Esophagus muscularis mucosa (tissue), 4 donors: Measurements from ENCODE around the gene UBA7. TPM values are rescaled to one million over a fixed set of nuclear protein-coding genes. Genes with fewer than 3 reads are reported as not detected.

Experiments
- DNase-seq: peaks from one replicate; pipeline ENCODE4 v3.0.0-alpha.2; 2017; ENCODE audit errors: extremely low spot score
- H3K27ac ChIP-seq, 4 donors: fragments of 200-600 bp; sonication (generic); replicated peaks in 1 of 4; 1 replicate in 3 of 4; 2 replicates in 1 of 4; pipeline ENCODE4 v1.5.1; 2016 to 2019; ENCODE audit warnings: mild to moderate bottlenecking in 1 of 4
- H3K27me3 ChIP-seq, 4 donors: fragments of 200-600 bp; sonication (generic); one replicate each; pipeline versions ENCODE4 v1.5.1 to v1.6.0; 2016 to 2019
- H3K36me3 ChIP-seq, 4 donors: fragments of 200-600 bp; sonication (generic); one replicate each; pipeline ENCODE4 v1.5.1; 2016 to 2019
- H3K4me1 ChIP-seq, 4 donors: fragments of 200-600 bp; sonication (generic); one replicate each; pipeline ENCODE4 v1.5.1; 2016 to 2019
- H3K4me3 ChIP-seq, 4 donors: fragments of 200-600 bp; sonication (generic); 1 replicate in 2 of 4; 2 replicates in 2 of 4; pipeline ENCODE4 v1.5.1; 2016 to 2019; ENCODE audit warnings: mild to moderate bottlenecking in 4 of 4, moderate library complexity in 1 of 4
- H3K9me3 ChIP-seq, 4 donors: fragments of 200-600 bp; sonication (generic); 1 replicate in 3 of 4; 2 replicates in 1 of 4; pipeline ENCODE4 v1.5.1; 2016 to 2019
- EP300 ChIP-seq: sonication (generic); formaldehyde crosslinking; IDR thresholded peaks from one replicate; pipeline ENCODE4 v1.6.1; 2017; ENCODE audit warnings: antibody characterized with exemption
- POLR2A ChIP-seq: fragments of 450-650 bp; IDR thresholded peaks from one replicate; pipeline ENCODE4 v1.6.1; 2017; ENCODE audit warnings: antibody characterized with exemption, moderate library complexity, mild to moderate bottlenecking, low read depth
- POLR2AphosphoS5 ChIP-seq, 2 donors: sonication (generic); formaldehyde crosslinking; IDR thresholded peaks; one replicate each; pipeline ENCODE4 v1.6.1; 2017; ENCODE audit warnings: antibody characterized with exemption in 2 of 2
- WGBS: methylation state at CpG from one replicate; pipeline ENCODE4 v1.1.5; 2018; 5-methylcytosine and 5-hydroxymethylcytosine counted together
- intact Hi-C: fragments of 100-400 bp; cut with DNase I; formaldehyde crosslinking; loops from one replicate; pipeline ENCODE4 v1.15.1; 2023
- total RNA-seq, 4 donors: library from RNA; depleted of rRNA; stranded (reverse); fragments of >200 nt; gene quantifications; one replicate each; pipeline versions ENCODE4 v1.1.0 to v1.2.1, GENCODE V29; 2016
- TF ChIP-seq, protein P1 (sequence below), 3 experiments: fragments of 200-600 bp in 2 of 3; fragments of 450-650 bp in 1 of 3; sonication (generic) in 2 of 3; IDR thresholded peaks; one replicate each; pipeline ENCODE4 v1.5.1; 2017 to 2019; ENCODE audit warnings: antibody characterized with exemption in 3 of 3, mild to moderate bottlenecking in 2 of 3, moderate library complexity in 1 of 3

UBA7 gene
- total RNA-seq, 4 donors from 2014 or later, result 25.5 to 40.0 (median 31.4) TPM

DNA sequence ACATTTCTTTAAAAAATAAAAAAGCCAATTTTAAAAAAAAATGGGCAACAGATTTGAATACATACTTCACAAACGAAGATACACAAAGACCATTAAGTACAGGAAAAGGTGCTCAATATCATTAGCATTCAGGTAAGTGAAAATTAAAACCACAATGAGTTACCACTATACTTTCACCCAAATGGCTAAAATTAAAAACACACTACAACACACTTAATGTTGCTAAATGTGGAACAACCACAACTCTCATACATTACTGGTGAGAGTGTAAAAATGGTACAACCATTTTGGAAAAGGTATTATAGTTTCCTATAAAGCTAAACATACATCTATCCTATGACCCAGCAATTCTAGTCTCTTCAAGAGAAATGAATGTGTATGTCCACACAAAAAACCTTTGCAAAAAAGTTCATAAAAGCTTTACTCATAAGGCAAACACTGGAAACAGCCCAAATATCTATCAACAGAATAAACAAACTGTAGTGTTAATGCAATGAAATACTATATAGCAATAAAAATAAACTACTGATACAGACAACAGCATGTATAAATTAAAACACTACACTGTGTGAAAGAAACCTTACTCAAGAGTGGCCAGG, 42.3 kb downstream of the UBA7 start:
- Histone ChIP-seq H3K4me1 (peaks cover 7 to 28% (median 25%) of the 10 kb centered on the region in 4 donors), H3K9me3 (no peaks in the 10 kb centered on the region), H3K4me3 (no peak overlapping the region), H3K27ac (no peak overlapping the region), H3K36me3 (peaks cover 4 to 8% (median 6%) of the 10 kb centered on the region in 4 donors), H3K27me3 (no peaks in the 10 kb centered on the region)
- 83% methylated on average over 1 of the region's 1 CpG for WGBS
- TF ChIP-seq POLR2A (no peak), EP300 (no peak), POLR2AphosphoS5 (IDR thresholded peaks at IDR 0.05) (no peak)
- TF ChIP-seq, protein P1, sequence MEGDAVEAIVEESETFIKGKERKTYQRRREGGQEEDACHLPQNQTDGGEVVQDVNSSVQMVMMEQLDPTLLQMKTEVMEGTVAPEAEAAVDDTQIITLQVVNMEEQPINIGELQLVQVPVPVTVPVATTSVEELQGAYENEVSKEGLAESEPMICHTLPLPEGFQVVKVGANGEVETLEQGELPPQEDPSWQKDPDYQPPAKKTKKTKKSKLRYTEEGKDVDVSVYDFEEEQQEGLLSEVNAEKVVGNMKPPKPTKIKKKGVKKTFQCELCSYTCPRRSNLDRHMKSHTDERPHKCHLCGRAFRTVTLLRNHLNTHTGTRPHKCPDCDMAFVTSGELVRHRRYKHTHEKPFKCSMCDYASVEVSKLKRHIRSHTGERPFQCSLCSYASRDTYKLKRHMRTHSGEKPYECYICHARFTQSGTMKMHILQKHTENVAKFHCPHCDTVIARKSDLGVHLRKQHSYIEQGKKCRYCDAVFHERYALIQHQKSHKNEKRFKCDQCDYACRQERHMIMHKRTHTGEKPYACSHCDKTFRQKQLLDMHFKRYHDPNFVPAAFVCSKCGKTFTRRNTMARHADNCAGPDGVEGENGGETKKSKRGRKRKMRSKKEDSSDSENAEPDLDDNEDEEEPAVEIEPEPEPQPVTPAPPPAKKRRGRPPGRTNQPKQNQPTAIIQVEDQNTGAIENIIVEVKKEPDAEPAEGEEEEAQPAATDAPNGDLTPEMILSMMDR (IDR thresholded peaks at IDR 0.05), result no peak
- no peak for DNase-seq
- intact Hi-C loops, result no loop called here

DNA sequence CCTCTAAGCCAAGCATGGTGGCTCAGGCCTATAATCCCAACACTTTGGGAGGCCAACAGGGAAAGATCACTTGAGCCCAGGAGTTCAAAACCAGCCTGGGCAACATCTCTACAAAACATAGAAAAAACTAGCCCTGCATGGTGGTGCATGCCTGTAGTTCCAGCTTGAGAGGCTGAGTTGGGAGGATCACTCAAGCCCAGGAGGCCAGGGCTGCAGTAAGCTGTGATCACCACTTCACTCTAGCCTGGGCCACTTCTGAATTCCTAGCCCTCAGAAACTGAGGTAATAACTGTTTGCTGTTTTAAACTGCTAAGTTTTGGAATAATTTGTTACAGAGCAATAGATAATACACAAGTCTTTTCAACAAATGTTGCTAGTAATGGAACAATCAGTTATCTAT, 43.8 kb downstream of the UBA7 start:
- Histone ChIP-seq H3K27me3 (no peaks in the 10 kb centered on the region), H3K9me3 (no peaks in the 10 kb centered on the region), H3K36me3 (peaks cover 0 to 8% (median 6%) of the 10 kb centered on the region in 4 donors), H3K4me3 (no peak overlapping the region), H3K4me1 (peaks cover 3 to 19% (median 14%) of the 10 kb centered on the region in 4 donors), H3K27ac (no peak overlapping the region)
- DNase-seq, result no peak
- intact Hi-C loops, result no loop called here
- no peak for TF ChIP-seq POLR2A
- TF ChIP-seq POLR2AphosphoS5 (IDR thresholded peaks at IDR 0.05), result no peak
- TF ChIP-seq EP300, result no peak
- TF ChIP-seq, protein P1 (IDR thresholded peaks at IDR 0.05), result no peak

DNA sequence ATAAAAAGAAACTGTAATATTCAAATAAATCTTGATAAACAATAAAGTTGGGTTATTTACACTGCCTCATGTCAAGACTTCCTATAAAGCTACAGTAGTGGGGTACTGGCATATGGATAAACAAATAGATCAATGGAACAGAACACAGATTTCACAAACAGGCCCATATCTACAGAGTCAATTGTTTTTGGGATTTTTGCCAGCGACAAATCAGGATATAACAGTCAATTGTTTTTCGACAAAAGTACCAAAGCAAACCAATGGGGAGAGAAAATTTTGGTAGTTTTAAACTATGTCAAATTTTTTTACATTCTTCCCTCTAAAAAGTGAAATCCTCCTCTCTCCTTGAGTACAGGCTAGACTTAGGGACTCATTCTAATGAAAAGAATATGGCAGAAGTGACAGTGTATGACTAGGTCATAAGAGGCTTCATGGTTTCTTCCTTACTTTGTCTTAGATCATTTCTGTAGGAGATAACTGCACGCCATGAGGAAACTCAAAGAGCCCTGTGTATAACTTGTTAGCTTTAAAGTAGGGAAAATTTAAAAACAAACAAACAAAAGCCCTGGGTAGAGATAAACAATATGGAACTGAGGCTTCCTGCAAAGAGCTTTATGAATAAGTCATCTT, 44.4 kb downstream of the UBA7 start:
- Histone ChIP-seq H3K9me3 (no peaks in the 10 kb centered on the region), H3K27me3 (no peaks in the 10 kb centered on the region), H3K4me1 (peaks cover 0 to 18% (median 8%) of the 10 kb centered on the region in 4 donors), H3K36me3 (peaks cover 0 to 9% (median 6%) of the 10 kb centered on the region in 4 donors), H3K4me3 (no peak overlapping the region), H3K27ac (no peak overlapping the region)
- intact Hi-C loops, result no loop called here
- DNase-seq, result no peak
- WGBS, result 91% methylated on average over 3 of the region's 3 CpGs
- TF ChIP-seq, protein P1 (IDR thresholded peaks at IDR 0.05), result no peak
- TF ChIP-seq POLR2AphosphoS5 (IDR thresholded peaks at IDR 0.05) (no peak), EP300 (no peak), POLR2A (no peak)

DNA sequence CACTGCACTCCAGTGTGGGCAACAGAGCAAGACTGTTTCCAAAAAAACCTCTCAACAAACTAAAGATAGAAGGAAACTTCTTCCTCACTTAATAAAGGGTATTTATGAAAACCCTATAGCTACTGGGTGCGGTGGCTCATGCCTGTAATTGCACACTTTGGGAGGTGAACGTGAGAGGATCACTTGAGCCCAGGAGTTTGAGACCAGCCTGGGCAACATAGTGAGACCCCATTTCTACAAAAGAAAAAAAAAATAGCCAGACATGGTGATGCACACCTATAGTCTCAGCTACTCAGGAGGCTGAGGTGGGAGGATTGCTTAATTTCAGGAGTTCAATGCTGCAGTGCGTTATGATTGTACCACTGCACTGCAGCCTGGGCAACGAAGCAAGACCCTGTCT, 49.8 kb downstream of the UBA7 start:
- H3K27me3 ChIP-seq, result no peaks in the 10 kb centered on the region
- no peak for TF ChIP-seq EP300
- 95% methylated on average over 4 of the region's 4 CpGs for WGBS
- H3K36me3 ChIP-seq, result peaks cover 0 to 20% (median 3%) of the 10 kb centered on the region in 4 donors
- intact Hi-C loops, result no loop called here
- H3K27ac ChIP-seq, result no peak overlapping the region
- H3K4me1 ChIP-seq, result peaks cover 0 to 14% (median 4%) of the 10 kb centered on the region in 4 donors
- H3K4me3 ChIP-seq, result no peak overlapping the region
- no peak for DNase-seq
- H3K9me3 ChIP-seq, result no peaks in the 10 kb centered on the region

DNA sequence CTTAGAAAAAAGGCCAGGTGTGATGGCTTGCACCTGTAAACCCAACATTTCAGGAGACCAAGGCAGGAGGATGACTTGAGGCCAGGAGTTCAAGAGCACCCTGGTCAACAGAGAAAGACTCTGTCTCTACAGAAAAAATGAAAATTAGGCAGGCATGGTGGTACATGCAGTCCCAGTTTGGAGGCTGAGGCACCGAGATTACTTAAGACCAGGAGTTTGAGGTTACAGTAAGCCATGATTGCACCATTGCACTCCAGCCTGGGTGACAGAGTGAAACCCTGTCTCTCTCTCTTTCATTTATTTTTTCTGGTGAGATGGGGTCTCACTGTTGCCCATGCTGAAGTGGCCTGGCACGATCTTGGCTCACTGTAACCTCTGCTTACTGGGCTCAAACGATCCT, 52.1 kb downstream of the UBA7 start:
- Histone ChIP-seq H3K27ac (no peak overlapping the region), H3K9me3 (no peaks in the 10 kb centered on the region), H3K36me3 (peaks cover 0 to 20% (median 3%) of the 10 kb centered on the region in 4 donors), H3K4me3 (no peak overlapping the region), H3K27me3 (no peaks in the 10 kb centered on the region), H3K4me1 (peaks cover 0 to 25% (median 9%) of the 10 kb centered on the region in 4 donors)
- TF ChIP-seq EP300 (no peak), POLR2AphosphoS5 (IDR thresholded peaks at IDR 0.05) (no peak)
- no peak for DNase-seq
- WGBS, result 85% methylated on average over 3 of the region's 3 CpGs
- intact Hi-C loops, result no loop called here
